Measurements from ENCODE around the gene RASGRP2.

RASGRP2 gene

DNA sequence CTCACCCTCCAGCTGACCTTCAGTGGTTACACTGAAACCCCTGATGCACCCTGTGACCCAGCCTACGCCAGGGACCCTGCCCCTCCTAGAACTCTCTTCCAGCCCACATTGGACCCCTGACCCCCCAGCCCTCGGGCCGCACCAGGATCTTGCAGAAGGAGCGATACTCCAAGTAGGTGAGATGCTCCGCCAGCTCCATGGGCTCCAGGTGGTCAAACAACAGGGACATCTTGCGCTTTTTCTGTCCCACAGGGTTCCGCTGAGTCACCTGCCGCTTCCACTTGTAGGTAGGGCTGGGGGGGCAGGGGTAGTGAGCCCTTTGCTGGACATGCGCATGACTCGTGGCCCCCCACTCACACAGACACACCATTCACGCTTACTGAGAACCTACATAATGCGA lies 4.1 kb downstream of the RASGRP2 start:
- DNase-seq, result no peak

DNA sequence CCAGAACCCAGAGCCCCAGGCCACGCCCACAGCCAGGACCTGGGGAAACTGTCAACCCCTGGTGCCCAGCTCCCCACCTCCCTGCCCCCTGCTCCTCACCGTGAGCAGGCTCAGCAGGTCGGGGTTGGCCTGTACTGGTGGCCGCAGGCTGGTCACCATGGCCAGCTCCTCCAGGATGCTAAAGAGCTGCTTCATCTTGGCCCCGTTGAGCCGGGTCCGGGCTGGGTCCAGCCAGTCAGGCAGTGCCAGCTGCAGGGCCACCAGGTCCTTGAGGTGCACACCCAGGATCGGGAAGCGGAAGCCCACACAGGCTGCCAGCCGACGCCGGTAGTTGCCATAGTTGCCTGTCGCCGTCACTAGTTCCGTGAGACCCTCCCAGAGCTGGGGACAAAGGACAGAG lies 7.3 kb downstream of the RASGRP2 start:
- no peak for DNase-seq

DNA sequence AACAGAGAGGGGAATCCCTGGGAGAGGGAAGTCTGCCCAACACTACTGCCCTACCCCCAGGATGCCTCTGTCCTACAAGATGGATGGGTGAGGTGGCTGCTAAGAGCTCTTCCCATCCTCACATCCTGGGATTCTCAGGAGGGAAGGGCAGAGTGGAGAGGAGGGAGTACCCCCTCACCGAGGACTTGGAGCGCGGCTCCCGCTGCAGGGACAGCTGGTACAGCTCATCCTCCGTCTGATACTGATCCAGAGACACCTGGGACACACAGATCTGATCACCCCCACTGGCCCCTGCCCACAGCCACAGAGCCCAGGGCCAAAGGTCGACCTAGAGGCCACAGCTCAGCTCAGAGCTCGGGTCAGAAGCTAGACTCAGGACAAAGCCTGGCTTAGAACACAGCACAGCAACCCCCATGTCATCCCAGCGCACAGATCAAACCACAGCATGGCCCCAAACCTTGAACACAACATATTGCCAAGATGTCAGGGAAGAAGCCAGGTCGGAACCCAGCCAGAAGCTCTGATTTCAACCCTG lies 8.2 kb downstream of the RASGRP2 start:
- DNase-seq, result no peak

DNA sequence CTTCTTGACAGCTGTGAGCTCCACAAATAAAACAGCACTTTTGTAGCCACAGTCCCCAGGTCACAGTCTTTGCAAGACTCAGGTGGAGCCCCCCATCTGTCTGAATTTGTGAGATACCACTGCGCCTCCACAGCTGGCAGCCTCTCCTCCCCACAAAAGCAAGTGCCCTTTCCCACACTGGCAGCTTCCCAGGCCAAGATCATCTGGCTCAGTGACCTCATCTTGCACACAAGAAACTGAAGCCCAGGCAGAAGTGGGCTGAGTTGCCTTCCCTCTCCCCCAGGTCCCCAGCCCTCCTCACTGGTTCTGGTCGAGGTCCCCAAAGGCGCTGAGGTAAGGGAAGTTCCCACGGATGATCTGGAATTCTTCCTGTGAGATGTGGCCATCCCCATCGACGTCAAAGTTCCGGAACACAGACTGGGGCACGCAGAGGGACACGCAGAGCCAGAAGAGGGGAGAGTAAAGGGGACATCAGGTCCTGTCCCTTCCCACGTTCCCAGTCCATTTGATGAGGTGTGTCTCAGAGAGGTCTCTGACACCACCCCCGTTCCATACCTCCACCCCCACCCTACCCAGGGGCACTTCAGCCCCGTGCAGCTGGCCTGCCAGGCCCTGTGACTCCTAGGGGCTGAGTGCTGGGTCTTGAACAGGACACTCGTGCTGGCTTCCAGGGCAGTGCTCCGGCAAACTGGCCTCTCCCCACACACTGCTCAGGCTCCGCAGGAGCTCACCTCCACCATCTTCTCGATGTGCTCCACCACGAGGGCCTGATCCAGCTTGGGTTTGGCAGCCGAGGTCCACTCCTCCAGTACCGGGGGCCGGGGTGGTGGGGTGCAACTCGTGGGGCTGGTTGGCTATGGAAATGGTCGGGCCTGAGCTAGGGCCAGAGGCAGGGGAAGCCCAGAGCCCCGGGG lies 8.9 kb downstream of the RASGRP2 start:
- DNase-seq, result no peak

DNA sequence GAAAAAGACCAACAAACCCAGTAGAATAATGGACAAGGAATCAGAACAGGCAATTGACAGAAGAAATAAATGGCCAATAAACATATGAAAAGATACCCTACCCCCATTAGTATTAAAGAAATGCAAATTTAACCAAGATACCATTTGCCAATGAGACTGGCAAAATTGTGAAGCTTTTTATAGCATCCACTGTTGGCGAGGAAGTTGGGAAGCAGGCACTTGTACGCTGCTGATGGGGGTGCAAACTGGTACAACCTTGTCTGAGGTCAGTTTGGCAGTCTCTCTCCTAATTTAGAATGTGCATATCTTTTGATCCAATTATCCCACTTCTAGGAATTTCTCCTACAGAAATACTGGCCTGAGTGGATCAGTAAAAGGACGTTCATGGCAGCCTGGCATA lies 12.3 kb downstream of the RASGRP2 start:
- no peak for DNase-seq

DNA sequence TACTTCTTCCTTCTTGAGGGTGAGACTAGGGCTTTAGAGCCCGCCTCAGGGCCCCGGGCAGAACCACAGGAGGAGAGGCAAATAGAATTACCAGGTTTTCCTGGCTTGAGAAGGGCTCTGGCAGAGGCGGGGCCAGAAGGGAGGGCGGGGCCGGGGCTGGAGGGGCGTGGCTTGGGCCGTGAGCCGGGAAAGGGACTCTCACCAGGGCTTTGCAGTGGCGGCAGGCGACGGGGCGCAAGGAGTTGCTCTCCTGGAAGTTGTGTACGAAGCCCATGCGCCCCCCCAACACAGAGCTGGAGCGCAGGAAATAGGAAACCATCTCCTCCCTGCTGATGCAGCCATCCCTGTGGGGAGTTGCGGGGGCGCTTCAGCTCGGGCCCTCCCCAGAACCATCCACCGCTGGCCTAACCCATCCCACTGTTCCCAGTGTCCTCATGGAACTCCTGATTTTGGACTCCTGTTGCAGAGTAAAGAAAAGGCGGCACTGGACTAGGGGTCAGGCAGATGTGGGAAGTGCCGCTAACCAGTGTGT lies 14.0 kb downstream of the RASGRP2 start:
- peak; percentile 21 for DNase-seq

DNA sequence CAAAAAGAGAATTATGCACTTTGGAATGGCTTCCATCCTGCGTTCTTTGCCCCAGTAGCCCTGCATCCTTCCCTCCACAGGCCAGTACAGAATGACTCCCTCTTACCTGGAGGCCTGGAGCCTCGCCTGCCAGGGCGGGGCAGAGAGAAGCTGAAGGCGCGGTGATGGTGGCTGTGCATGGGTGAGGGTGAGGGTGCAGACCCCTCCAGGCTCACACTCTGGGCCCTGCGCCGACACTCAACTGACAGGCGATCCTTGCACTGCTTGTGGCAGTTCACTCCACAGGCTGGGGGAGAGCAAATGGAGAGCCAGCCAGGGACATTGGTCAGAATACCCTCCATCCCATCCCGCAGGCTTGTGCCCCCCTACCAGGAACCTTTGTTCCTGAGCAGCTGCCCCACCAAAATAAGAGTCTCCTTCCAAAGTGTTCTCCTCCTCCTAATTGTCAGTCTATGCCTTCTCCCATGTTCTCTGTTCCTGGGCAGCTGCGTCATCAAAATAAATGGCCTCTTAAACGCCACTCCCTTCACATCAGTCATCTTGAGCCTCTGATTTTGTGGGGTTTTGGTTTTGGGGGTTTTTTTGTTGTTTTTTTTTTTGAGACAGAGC lies 15.1 kb downstream of the RASGRP2 start:
- DNase-seq, result no peak

DNA sequence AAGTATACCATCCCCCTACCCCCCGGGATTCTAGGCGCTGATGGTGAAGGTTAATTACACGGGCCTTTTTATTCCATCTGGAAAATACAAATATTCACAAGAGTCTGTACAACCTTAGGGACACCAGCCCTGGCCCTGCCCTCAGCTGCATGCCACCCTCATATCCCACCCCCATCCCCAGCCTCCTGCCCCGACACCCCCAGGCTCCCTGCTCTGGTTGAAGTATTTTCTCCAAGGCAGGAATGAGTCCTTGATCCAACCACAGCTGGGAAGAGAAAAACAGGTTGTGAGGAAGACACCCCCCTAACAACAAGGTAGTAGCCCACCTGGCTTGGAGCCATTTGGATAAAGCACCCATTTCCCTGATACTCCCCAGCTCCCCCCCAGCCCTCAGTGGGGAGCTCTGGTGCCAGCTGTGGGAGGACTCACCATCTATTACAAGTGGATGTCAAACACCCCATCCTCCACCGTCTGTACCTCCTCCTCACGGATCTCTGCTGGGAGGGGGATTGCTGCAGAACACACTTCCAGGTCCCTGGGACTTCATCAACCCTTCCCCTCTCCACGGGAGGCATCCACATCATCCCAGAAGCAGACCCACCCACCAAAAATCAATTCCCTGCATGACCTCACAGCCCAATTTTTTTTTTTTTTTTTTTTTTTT lies 16.9 kb downstream of the RASGRP2 start:
- DNase-seq, result no peak

DNA sequence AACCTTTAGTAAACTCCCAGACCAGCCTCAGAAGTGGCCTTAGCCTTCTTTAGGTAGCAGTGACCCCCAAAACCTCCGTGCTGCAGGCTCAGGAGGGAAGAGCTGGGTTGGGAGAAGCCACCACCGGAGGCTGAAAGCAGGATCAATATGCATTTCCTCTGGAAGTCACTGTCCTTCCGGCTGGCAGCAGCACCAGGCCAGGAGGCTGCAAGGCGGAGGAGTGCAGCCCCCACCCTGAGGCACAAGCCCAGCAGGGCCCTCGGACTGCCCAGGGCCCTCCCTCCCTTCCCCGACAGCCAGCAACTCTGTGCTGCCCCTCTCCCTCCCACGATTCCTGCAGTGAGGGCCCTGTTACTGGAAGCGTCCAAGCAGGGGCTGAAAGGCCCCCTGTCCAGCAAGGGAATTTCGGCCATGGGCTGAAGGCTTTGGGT lies 17.7 kb downstream of the RASGRP2 start:
- no peak for DNase-seq

DNA sequence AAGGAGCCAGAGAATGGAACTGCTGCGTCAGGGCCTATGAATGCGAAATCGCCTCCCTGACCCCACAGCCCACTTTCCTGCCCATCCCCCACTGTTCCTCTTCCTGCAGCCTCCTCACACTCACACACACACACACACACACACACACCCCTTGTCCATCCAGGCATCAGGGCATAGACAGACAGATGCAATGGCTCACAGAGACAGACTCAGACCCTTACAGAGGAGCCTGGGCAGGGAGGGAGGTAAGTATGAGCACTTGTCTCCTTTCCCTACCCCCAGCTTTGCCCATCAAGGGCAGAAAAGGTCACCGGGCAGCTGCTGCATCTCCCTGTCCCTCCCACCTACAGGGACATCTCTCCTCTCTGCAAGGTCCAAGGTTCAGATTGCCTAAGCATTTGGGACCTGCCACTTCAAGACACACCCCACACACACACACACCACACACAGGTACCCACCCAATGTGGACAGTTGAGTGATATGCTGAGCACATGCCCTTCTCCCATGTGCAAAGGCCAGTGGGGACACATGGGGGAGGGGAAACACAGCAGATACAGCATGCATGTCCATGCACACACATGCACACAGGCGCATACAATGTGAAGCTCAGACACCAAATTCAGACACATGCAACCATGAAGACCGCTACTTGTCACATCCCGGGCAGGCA lies 18.9 kb downstream of the RASGRP2 start:
- DNase-seq, result no peak

DNA sequence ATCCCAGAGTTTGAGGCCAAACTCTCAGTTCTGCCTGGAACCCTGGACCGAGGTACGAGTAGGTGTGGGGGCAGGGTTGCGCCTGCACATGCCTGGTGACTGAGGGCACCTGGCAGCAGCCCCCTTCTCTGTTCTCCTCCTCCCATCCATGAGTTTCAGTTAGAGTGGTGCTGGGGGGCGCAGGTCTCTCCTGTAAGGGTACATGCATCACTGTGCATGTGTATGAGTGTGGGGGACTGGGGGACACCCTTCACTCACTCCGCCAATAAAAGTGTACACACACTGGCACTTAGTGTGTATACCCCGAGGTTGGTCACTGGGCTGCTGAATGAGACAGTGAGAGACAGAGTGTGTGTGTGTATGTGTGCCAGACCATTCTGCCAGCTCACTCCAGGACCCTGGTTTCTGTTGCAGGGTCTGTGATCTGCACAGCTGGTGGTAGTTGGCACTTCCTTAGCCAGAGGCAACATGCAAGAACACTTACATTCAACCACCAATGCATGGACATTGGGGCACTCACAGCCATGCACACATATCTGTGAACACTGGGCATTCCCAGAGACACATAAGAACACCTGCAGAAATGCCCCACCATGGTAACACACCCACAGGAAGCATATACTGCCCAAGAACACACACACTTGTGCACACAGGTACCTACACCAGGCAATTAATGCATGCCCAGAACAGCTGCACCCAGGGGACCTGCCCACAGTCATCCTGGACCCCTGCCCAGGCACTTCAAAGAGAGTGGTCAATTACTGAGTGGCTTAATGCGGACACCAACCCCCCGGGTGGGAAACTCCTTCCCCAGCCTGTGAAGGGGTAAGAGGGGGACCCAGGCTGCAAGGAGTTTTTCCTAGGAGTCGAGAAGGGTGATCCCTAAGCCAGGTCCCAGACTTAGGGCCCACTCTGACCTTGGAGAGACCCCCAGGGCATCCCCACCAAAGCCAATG lies 19.8 kb downstream of the RASGRP2 start:
- DNase-seq, result peak; percentile 18

DNA sequence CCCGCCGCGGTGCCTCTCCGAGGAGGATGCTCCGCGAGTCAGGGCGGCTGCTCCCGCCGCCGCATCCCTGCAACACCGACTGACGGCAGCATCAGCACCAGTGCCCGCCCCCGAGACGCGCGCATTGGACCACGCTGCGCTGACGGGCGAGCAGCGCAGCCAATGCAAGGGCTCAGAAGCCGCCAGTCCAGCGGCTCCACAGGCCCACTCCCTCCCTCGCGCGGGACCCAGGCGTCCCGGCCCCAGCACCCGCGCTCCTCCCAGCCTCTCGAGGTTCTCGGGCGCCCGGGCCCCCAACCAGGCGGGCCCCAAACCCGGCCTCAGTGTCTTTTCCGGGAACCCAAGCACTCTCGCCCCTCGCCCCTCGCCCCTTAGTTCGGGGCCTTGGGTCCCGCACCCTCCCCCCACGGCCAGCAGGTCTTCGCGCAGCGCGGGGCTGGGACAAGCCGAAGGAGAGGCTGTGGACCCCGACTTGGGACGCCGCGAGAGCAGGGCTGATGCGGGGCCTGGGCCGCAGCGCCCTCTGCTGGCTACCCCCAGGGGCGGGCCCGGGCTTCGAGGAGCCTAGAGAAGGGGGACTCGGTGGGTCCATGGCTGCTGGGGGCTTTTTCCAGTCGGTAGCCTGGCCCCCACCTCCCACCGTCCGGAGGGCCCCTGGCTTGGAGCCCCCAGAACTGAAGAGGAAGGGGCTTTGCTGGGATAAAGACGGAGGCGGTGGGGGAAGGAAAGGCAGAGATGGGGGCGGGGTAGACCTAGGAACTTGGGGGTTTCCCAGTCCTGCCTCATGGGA lies 20.6 kb downstream of the RASGRP2 start, which contains the start of gene NRXN2:
Gene NRXN2, minus strand, starts transcription at position 81 of the 790 bp plus-strand sequence. CDS start 9,498 bp downstream, outside the sequence.
- peak; percentile 85 for DNase-seq

DNA sequence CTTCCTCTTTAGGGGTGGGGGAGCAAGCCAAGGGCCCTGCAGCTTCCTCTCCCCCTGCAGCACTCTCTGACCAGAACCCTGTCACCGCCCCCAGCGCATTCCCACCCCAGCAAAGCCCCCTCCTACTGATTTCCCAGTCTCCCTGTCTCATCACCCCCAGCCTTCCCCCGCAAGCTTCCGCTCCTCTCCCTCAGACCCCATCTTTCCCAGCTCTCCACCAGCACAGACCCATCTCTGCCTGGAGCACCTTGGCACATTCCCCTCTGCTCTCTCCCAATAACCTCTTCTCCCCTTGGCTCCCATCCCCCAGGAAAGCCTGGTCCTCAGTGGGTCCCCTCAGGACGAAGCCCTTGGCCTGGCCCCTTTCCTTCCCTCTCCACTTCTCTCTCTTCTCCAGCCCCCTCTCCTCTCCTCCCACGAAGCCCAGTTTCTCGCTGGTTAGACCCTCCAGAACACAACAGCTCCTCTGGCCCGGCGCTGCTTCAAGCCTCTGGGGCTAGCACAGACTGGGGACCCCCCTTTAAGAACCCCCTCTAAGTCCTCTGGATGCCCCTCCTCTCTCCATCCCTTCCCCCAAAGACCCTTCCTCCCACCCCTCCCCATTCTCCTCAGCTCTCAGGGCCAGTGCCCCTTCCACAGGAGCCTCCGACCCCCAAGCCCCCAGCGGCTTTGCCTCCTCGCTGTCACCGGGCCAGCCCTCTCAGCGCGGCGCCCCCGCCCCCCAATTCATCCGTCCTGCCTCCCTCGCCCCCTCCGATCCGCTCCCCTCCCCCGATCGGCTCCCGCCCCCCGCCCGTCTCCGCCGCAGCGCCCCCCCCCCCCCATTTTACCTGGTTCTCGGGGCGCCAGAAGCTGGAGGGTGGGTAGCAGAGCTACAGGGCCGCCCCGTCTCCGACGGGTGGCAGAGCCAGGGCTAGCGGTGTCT lies 21.5 kb downstream of the RASGRP2 start:
- DNase-seq, result peak; percentile 17

DNA sequence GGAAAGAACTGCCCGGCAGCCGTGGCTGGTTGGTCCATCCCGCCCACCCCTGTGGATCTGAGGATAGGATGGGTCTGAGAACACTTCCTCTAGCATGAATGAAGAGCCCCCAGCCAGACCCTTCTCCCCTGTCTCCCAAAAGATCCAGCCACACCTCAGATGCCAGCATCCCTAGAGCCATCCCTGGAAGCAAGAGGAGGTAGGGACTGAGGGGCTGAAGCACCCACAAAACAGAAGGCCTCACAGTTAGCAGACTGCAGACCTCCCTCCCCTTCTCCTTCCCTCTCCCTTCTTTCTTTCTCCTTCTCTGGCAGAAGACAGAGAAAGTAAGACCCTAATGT lies 22.6 kb downstream of the RASGRP2 start:
- no peak for DNase-seq

DNA sequence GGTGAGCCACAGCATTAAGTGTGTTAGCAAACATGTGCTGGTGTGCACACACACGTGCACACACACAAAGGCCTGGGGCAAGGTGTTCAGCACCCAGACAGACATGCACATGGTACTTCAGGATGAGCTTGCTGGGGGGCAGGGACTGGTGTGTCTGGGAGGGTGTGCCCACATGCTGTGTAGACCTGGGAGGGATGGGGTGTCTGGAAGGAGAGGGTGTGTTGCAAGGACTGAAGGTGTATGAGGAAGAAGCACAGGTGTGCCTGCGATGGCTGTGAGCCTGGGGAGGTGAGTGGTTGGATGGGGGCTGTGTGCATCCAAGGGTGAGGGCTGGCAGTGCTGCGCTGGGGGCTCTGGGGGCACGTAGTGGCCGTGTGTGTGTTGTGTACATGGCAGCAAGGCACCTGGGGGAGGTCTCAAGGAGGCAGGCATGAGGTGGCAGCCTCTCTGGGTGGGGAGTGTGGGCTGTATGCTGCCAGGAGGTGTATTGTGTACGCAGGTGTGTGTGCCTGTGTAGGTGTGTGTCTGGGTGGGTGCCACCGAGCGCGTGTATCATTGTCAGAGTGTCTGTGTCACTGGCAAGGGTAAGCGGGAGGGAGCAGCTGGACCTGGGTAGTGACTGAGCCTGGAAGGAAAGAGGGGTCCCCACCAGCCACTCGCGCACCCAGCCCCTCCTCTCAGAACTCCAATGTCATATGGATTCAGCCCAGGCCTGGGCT lies 23.1 kb downstream of the RASGRP2 start:
- DNase-seq, result peak; percentile 19

DNA sequence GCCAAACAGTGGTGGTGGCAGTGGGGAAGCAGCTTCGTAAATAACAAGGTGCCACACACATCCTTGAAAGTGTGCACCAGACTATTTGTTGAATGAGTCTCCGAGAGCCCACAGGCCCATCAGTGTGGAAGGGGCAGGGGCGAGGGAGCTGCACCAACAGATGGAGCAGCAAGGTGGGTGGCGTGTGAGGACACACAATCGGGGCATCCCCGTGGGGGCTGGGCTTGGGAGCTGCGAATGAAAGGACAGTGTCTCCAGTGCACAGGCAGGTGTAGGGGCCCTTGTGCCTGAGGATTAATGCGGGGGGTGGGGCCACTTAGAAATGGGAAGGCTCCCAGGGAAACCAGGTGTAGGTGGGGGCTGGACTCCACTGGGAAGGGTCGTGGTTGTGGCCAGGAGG lies 23.8 kb downstream of the RASGRP2 start:
- DNase-seq, result no peak

DNA sequence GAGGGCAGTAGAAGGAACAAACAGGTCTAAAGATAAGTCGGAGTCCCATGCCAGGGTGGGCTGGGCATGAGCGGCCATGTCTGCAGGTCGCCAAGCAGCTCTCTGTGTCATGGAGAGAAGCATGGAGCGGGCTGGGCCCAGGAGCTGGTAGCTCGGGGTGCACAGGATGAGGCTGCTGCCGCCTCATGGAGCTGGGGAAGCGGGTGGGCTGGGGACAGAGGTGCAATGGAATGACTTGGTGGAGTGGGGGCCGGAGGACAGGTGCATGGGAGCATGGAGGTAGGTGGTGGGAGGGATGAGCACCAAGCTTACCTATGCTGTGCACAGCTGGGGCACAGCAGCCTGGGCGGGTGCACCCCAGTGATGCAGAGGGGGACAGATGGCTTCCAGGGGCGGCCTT lies 24.5 kb downstream of the RASGRP2 start:
- no peak for DNase-seq

DNA sequence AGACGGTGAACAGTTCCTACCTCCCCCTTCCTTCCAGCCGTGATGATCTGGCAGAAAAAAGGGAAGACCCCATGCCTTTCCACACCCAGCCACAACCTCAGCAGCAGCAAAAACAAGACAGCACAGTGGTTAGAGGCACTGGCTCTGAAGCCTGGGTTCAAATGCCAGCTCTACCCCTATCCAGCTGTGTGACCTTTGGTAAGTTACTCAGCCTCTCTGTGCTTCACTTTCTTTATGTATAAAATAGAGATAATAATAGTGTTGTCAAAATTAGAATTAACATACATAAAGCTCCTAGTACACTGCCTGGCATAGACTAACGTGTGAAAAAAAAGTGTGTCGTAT lies 25.2 kb downstream of the RASGRP2 start:
- no peak for DNase-seq

Data from activated T-cell treated with anti-CD3 and anti-CD28 coated beads, Interleukin-2, amount 50 U/mL, for 1 hour (primary cell).